Natural killer cell (primary cell): ENCODE measurements around the gene AXL. TPM values are rescaled to one million over a fixed set of nuclear protein-coding genes. Genes with fewer than 3 reads are reported as not detected.

ENCODE experiments used
- ATAC-seq, 3 donors: fragments of 150-1000 bp in 2 of 3; fragments of 200-7000 bp in 1 of 3; cut with Tn5 transposase; 1 replicate in 1 of 3; 2 replicates in 2 of 3; pipeline ENCODE4 v1.10.0; 2021; ENCODE audit warnings: mild to moderate bottlenecking in 2 of 3, moderate library complexity in 2 of 3
- DNase-seq, 2 donors: peaks; one replicate each; pipeline versions ENCODE4 v3.0.0 to v3.0.0-alpha.2; 2013 to 2021; ENCODE audit warnings: mixed read lengths in 1 of 2
- H3K27ac ChIP-seq: one replicate; pipeline ENCODE4 v1.5.1; 2013; ENCODE audit warnings: mild to moderate bottlenecking, low read length
- H3K27me3 ChIP-seq: one replicate; pipeline ENCODE4 v1.6.1; 2013; ENCODE audit warnings: low read length; ENCODE audit not compliant: control insufficient read depth, insufficient read depth
- H3K36me3 ChIP-seq: one replicate; pipeline ENCODE4 v1.6.1; 2013; ENCODE audit warnings: low read length; ENCODE audit not compliant: control insufficient read depth, insufficient read depth
- H3K4me1 ChIP-seq: one replicate; pipeline ENCODE4 v1.6.1; 2013; ENCODE audit warnings: low read length; ENCODE audit not compliant: control insufficient read depth, insufficient read depth
- H3K4me3 ChIP-seq: one replicate; pipeline ENCODE4 v1.5.1; 2013; ENCODE audit warnings: low read length
- H3K9me3 ChIP-seq: one replicate; pipeline ENCODE4 v1.6.1; 2013; ENCODE audit warnings: low read length; ENCODE audit not compliant: control insufficient read depth, insufficient read depth
- H3K27ac Mint-ChIP-seq, 2 donors: one replicate each; pipeline ENCODE4 v1.8.0; 2022; ENCODE audit warnings: mild to moderate bottlenecking in 2 of 2, mixed read lengths in 2 of 2, moderate library complexity in 1 of 2
- H3K27me3 Mint-ChIP-seq, 2 donors: one replicate each; pipeline ENCODE4 v1.8.0; 2022; ENCODE audit warnings: low read depth in 2 of 2, mixed read lengths in 2 of 2
- H3K36me3 Mint-ChIP-seq: one replicate; pipeline ENCODE4 v1.8.0; 2022; ENCODE audit warnings: mixed read lengths
- H3K4me1 Mint-ChIP-seq, 2 donors: one replicate each; pipeline ENCODE4 v1.8.0; 2022; ENCODE audit warnings: mixed read lengths in 2 of 2
- H3K4me3 Mint-ChIP-seq: one replicate; pipeline ENCODE4 v1.8.0; 2022; ENCODE audit warnings: mild to moderate bottlenecking, moderate library complexity, mixed read lengths
- H3K9me3 Mint-ChIP-seq, 2 donors: one replicate each; pipeline ENCODE4 v1.8.0; 2022; ENCODE audit warnings: mixed read lengths in 2 of 2
- CTCF ChIP-seq: fragments of 200-600 bp; IDR thresholded peaks from one replicate; pipeline ENCODE4 v1.8.0; 2022; ENCODE audit warnings: antibody characterized with exemption
- WGBS: methylation state at CpG from one replicate; pipeline ENCODE4 v1.1.7; 2013; ENCODE audit warnings: missing lambda C conversion rate; ENCODE audit not compliant: insufficient coverage; 5-methylcytosine and 5-hydroxymethylcytosine counted together
- intact Hi-C: fragments of 100-400 bp; cut with micrococcal nuclease; formaldehyde crosslinking; loops from one replicate; pipeline ENCODE4 v1.14.2; 2022
- total RNA-seq, 4 donors: library from RNA; stranded (reverse); fragments of 120-200 nt in 1 of 4; gene quantifications; one replicate each; pipeline versions ENCODE4 v1.2.3 to v1.2.4, GENCODE V29; 2013 to 2022

The AXL gene
- total RNA-seq, 3 donors from 2014 or later (not counting 1 experiment from before 2014, with no cell fraction given), result 0.16 to 0.70 TPM; not detected in 1

- WGBS, result 77% methylated on average over 10 of the region's 10 CpGs
- Histone ChIP-seq H3K4me3 (no peak overlapping the region), H3K4me1 (no peaks in the 10 kb centered on the region), H3K27me3 (no peaks in the 10 kb centered on the region), H3K9me3 (no peaks in the 10 kb centered on the region), H3K36me3 (no peaks in the 10 kb centered on the region), H3K27ac (no peak overlapping the region)
- DNase-seq, result no peak
- H3K27me3 Mint-ChIP-seq, result peaks cover 0 to 2% of the 10 kb centered on the region in 2 donors
- H3K4me1 Mint-ChIP-seq, result no peaks in the 10 kb centered on the region
- intact Hi-C loops, result no loop called here
- no peak for TF ChIP-seq CTCF
- H3K9me3 Mint-ChIP-seq, result no peaks in the 10 kb centered on the region
- no peak overlapping the region for H3K4me3 Mint-ChIP-seq
- no peak overlapping the region for H3K27ac Mint-ChIP-seq
- no peak for ATAC-seq
- no peaks in the 10 kb centered on the region for H3K36me3 Mint-ChIP-seq
These were observed 19.2 kb downstream of the AXL start for GRCh38 chr19:41238244-41238643.

DNA sequence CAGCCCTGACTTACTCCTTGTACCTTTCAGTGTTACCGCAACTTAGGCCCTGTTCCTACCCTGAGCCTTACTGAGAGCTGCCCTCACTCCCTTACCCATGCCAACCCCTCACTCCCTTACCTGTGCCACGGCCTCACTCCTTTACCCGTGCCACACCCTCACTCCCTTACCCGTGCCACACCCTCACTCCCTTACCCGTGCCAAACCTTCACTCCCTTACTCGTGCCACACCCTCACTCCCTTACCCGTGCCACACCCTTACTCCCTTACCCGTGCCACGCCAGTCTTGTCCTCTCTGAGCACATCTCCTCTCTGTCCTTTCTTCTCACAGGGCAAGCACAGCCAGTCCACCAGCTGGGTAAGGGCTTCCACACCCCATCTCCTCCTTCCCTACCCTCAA, 20.3 kb downstream of the AXL start:
- H3K9me3 Mint-ChIP-seq, result no peaks in the 10 kb centered on the region

GRCh38 chr19:41239961-41240574, 21.0 kb downstream of the AXL start:
- no peak overlapping the region for H3K27ac Mint-ChIP-seq
- H3K9me3 Mint-ChIP-seq, result no peaks in the 10 kb centered on the region
- 86% methylated on average over 2 of the region's 2 CpGs for WGBS
- H3K4me1 Mint-ChIP-seq, result no peaks in the 10 kb centered on the region
- Histone ChIP-seq H3K27me3 (no peaks in the 10 kb centered on the region), H3K9me3 (no peaks in the 10 kb centered on the region), H3K4me1 (no peaks in the 10 kb centered on the region), H3K4me3 (no peak overlapping the region), H3K36me3 (no peaks in the 10 kb centered on the region), H3K27ac (no peak overlapping the region)
- H3K4me3 Mint-ChIP-seq, result no peak overlapping the region
- DNase-seq (no peak), ATAC-seq (no peak)
- peaks cover 0 to 2% of the 10 kb centered on the region in 2 donors for H3K27me3 Mint-ChIP-seq
- no peaks in the 10 kb centered on the region for H3K36me3 Mint-ChIP-seq
- TF ChIP-seq CTCF, result no peak
- intact Hi-C loops, result no loop called here

More for the DNA sequence above, 20.3 kb downstream of the AXL start:
- Histone ChIP-seq H3K27ac (no peak overlapping the region), H3K9me3 (no peaks in the 10 kb centered on the region), H3K4me1 (no peaks in the 10 kb centered on the region), H3K36me3 (no peaks in the 10 kb centered on the region), H3K4me3 (no peak overlapping the region), H3K27me3 (no peaks in the 10 kb centered on the region)
- Mint-ChIP-seq H3K27ac (no peak overlapping the region), H3K4me1 (no peaks in the 10 kb centered on the region), H3K4me3 (no peak overlapping the region), H3K36me3 (no peaks in the 10 kb centered on the region), H3K27me3 (peaks cover 0 to 2% of the 10 kb centered on the region in 2 donors)
- ATAC-seq, result no peak
- DNase-seq, result no peak
- WGBS, result 90% methylated on average over 9 of the region's 9 CpGs
- intact Hi-C loops, result no loop called here
- no peak for TF ChIP-seq CTCF

DNA sequence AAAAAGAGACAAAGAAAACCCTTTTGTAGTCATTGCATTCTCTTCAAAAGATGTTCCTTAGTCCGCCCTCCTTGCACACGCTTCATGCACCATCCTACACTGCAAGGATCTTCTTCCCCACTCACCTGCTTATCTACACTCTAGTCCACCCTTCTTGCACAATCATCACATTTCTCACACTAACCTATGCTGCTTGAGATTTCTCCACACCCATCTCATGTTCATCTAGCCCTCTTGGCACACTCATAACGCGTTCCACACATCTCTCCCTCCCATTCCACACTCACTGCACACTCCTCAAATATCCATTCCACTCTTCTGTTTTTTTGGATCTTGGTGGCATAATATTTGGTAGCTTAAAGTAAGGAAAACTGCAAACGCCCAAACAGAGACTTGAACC, 22.8 kb downstream of the AXL start:
- no peaks in the 10 kb centered on the region for H3K9me3 Mint-ChIP-seq
- Histone ChIP-seq H3K36me3 (no peaks in the 10 kb centered on the region), H3K9me3 (no peaks in the 10 kb centered on the region), H3K4me1 (no peaks in the 10 kb centered on the region), H3K4me3 (no peak overlapping the region), H3K27me3 (no peaks in the 10 kb centered on the region), H3K27ac (no peak overlapping the region)
- no peaks in the 10 kb centered on the region for H3K4me1 Mint-ChIP-seq
- DNase-seq (no peak), ATAC-seq (no peak)
- no peaks in the 10 kb centered on the region for H3K36me3 Mint-ChIP-seq
- intact Hi-C loops, result no loop called here
- H3K4me3 Mint-ChIP-seq, result no peak overlapping the region
- TF ChIP-seq CTCF, result no peak
- 83% methylated on average over 5 of the region's 5 CpGs for WGBS
- peaks cover 0 to 2% of the 10 kb centered on the region in 2 donors for H3K27me3 Mint-ChIP-seq
- no peak overlapping the region for H3K27ac Mint-ChIP-seq
